ENCODE measurements around the gene DPYD. TPM values are rescaled to one million over a fixed set of nuclear protein-coding genes. Genes with fewer than 3 reads are reported as not detected.

The DPYD gene
- total RNA-seq, 1 donor, result 81.9 TPM

GRCh38 chr1:97721221-97721620 lies 199.6 kb downstream of the DPYD start:
- H3K4me3 ChIP-seq (ENCODE audit: low read depth, low read length), result no peak overlapping the region
- TF ChIP-seq CTCF (IDR thresholded peaks at IDR 0.05; ENCODE audit: insufficient read depth, low read length), result no peak
- DNase-seq (ENCODE audit: low read depth), result no peak

DNA sequence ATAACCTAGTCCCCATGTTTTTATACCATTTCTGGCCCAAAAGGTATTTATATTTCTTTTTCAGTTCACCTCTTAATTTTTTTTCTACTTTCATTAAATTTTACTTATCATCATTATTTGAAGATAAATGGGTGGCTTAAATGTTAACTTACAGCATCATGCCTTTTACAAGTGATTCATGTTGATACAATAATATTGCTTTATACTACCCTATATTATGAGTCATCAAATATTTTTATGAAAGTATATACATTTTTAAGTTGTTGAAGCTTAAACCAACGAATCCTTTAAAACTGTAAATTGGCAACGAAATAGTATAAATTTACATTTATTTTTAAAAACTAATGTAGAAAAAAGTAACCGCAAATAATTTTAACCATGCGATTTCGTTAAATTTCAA lies 207.9 kb downstream of the DPYD start:
- no peak for DNase-seq (ENCODE audit: low read depth)
- no peak overlapping the region for H3K4me3 ChIP-seq (ENCODE audit: low read depth, low read length)
- no peak for TF ChIP-seq CTCF (IDR thresholded peaks at IDR 0.05; ENCODE audit: insufficient read depth, low read length)

DNA sequence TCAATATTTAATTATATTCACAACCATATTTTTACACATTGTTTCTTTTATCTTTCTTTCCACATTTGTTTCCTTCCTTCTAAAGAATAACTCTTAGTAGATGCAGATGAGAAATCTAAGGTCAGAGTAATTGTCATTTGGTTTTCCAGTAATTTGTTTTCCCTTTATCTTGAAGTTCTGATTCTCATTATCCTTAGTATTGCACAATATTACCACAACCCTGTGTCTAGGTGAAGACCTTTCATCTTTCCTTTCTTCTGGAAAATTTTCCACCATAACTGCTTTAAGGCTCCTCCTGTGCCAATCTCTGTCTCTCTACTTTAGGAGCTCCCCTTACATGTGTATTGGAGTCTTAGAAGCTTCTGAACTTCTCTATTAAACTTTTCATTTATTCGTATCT lies 209.0 kb downstream of the DPYD start:
- no peak for TF ChIP-seq CTCF (IDR thresholded peaks at IDR 0.05; ENCODE audit: insufficient read depth, low read length)
- no peak overlapping the region for H3K4me3 ChIP-seq (ENCODE audit: low read depth, low read length)

GRCh38 chr1:97693601-97694000 lies 227.2 kb downstream of the DPYD start:
- no peak for DNase-seq (ENCODE audit: low read depth)
- TF ChIP-seq CTCF (IDR thresholded peaks at IDR 0.05; ENCODE audit: insufficient read depth, low read length), result no peak
- no peak overlapping the region for H3K4me3 ChIP-seq (ENCODE audit: low read depth, low read length)

More for the DNA sequence above, 209.0 kb downstream of the DPYD start:
- no peak for DNase-seq (ENCODE audit: low read depth)

GRCh38 chr1:97691325-97691724 lies 229.5 kb downstream of the DPYD start:
- H3K4me3 ChIP-seq (ENCODE audit: low read depth, low read length), result no peak overlapping the region
- no peak for TF ChIP-seq CTCF (IDR thresholded peaks at IDR 0.05; ENCODE audit: insufficient read depth, low read length)
- DNase-seq (ENCODE audit: low read depth), result no peak

GRCh38 chr1:97685360-97685759 lies 235.5 kb downstream of the DPYD start:
- no peak for DNase-seq (ENCODE audit: low read depth)
- H3K4me3 ChIP-seq (ENCODE audit: low read depth, low read length), result no peak overlapping the region
- TF ChIP-seq CTCF (IDR thresholded peaks at IDR 0.05; ENCODE audit: insufficient read depth, low read length), result no peak

DNA sequence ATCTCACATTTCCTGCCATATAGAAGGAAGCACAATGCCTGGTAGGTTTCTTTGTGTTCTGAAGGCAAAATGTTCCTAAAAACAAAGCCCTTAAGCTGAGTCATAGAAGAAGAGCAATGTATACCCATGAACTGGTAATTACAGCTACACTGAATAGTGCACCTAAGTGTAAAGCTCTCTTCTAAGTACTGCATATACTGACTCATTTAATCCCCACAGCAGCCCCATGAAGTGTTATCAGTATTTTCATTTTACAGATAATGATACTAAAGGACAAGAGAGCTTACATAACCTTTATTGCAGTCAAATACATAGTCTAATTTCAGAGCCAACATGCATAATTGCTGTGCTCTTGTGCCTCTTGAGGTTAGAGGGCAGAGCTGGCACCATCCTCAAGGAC lies 239.9 kb downstream of the DPYD start:
- no peak for TF ChIP-seq CTCF (IDR thresholded peaks at IDR 0.05; ENCODE audit: insufficient read depth, low read length)
- DNase-seq (ENCODE audit: low read depth), result peak; percentile 6
- no peak overlapping the region for H3K4me3 ChIP-seq (ENCODE audit: low read depth, low read length)
